ENCODE results near the gene ACP2.

DNA sequence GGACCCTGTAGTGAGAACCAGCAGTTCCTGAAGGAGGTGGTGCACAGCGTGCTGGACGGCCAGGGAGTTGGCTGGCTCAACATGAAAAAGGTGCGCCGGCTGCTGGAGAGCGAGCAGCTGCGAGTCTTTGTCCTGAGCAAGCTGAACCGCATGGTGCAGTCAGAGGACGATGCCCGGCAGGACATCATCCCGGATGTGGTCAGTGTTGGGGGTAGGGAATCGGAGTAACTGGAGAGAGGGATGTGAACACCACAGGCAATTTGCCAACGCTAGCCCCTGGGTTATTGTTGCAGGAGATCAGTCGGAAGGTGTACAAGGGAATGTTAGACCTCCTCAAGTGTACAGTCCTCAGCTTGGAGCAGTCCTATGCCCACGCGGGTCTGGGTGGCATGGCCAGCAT is 41.2 kb upstream of the ACP2 start:
- TF ChIP-seq, protein P1, sequence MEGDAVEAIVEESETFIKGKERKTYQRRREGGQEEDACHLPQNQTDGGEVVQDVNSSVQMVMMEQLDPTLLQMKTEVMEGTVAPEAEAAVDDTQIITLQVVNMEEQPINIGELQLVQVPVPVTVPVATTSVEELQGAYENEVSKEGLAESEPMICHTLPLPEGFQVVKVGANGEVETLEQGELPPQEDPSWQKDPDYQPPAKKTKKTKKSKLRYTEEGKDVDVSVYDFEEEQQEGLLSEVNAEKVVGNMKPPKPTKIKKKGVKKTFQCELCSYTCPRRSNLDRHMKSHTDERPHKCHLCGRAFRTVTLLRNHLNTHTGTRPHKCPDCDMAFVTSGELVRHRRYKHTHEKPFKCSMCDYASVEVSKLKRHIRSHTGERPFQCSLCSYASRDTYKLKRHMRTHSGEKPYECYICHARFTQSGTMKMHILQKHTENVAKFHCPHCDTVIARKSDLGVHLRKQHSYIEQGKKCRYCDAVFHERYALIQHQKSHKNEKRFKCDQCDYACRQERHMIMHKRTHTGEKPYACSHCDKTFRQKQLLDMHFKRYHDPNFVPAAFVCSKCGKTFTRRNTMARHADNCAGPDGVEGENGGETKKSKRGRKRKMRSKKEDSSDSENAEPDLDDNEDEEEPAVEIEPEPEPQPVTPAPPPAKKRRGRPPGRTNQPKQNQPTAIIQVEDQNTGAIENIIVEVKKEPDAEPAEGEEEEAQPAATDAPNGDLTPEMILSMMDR (IDR thresholded peaks at IDR 0.05; ENCODE audit: insufficient read depth, low read length) = no peak
- no peak for TF ChIP-seq POLR2AphosphoS5 (IDR thresholded peaks at IDR 0.05; ENCODE audit: low read depth)
